HG03139 (cell line): ENCODE results near the gene PDE4DIP.
"Not testable (repeated sequence)": the region's sequence is repeated elsewhere in the genome, so short reads cannot be mapped to it uniquely, and the experiment has no call there.

ENCODE experiments used
- ATAC-seq: cut with Tn5 transposase; IDR thresholded peaks from one replicate; pipeline ENCODE4 v1.9.1; 2021; ENCODE audit not compliant: unreplicated experiment

The PDE4DIP gene

GRCh38 chr1:148968682-148969081 is 124.5 kb downstream of the PDE4DIP start:
- not testable (repeated sequence) for ATAC-seq

GRCh38 chr1:148969126-148969525 is 124.9 kb downstream of the PDE4DIP start:
- ATAC-seq, result not testable (repeated sequence)

GRCh38 chr1:148975453-148975852 is 131.2 kb downstream of the PDE4DIP start:
- not testable (repeated sequence) for ATAC-seq

- ATAC-seq, result not testable (repeated sequence)
Measured at GRCh38 chr1:148975866-148976537, 131.8 kb downstream of the PDE4DIP start.

- not testable (repeated sequence) for ATAC-seq
Measured at GRCh38 chr1:148977785-148978184, 133.6 kb downstream of the PDE4DIP start.

- ATAC-seq, result not testable (repeated sequence)
Measured at GRCh38 chr1:148989378-148989777, 145.2 kb downstream of the PDE4DIP start.

GRCh38 chr1:148990233-148990788 is 146.1 kb downstream of the PDE4DIP start:
- not testable (repeated sequence) for ATAC-seq

GRCh38 chr1:148991818-148992217 is 147.6 kb downstream of the PDE4DIP start:
- not testable (repeated sequence) for ATAC-seq

- ATAC-seq, result not testable (repeated sequence)
Measured at GRCh38 chr1:148992364-148992763, 148.1 kb downstream of the PDE4DIP start.

GRCh38 chr1:148996449-148997224 is 152.4 kb downstream of the PDE4DIP start:
- not testable (repeated sequence) for ATAC-seq

GRCh38 chr1:148997405-148997804 is 153.2 kb downstream of the PDE4DIP start:
- ATAC-seq, result not testable (repeated sequence)

GRCh38 chr1:149002664-149003063 is 158.4 kb downstream of the PDE4DIP start:
- ATAC-seq, result not testable (repeated sequence)

GRCh38 chr1:149008326-149008725 is 164.1 kb downstream of the PDE4DIP start:
- not testable (repeated sequence) for ATAC-seq

- ATAC-seq, result not testable (repeated sequence)
Measured at GRCh38 chr1:149008769-149009168, 164.5 kb downstream of the PDE4DIP start.

GRCh38 chr1:149009761-149010160 is 165.5 kb downstream of the PDE4DIP start:
- ATAC-seq, result not testable (repeated sequence)

GRCh38 chr1:149012599-149012998 is 168.4 kb downstream of the PDE4DIP start:
- ATAC-seq, result not testable (repeated sequence)

- ATAC-seq, result not testable (repeated sequence)
Measured at GRCh38 chr1:149013513-149013912, 169.3 kb downstream of the PDE4DIP start.

GRCh38 chr1:149015522-149015921 is 171.3 kb downstream of the PDE4DIP start:
- ATAC-seq, result not testable (repeated sequence)

- not testable (repeated sequence) for ATAC-seq
Measured at GRCh38 chr1:149016626-149017025, 172.4 kb downstream of the PDE4DIP start.

- not testable (repeated sequence) for ATAC-seq
Measured at GRCh38 chr1:149018577-149018976, 174.3 kb downstream of the PDE4DIP start.

GRCh38 chr1:149024327-149024726 is 180.1 kb downstream of the PDE4DIP start:
- not testable (repeated sequence) for ATAC-seq

GRCh38 chr1:149033916-149034315 is 189.7 kb downstream of the PDE4DIP start:
- not testable (repeated sequence) for ATAC-seq
